ENCODE results near the gene IFI27L1.

The IFI27L1 gene

GRCh38 chr14:94132285-94132887 lies 51.3 kb downstream of the IFI27L1 start:
- no peak for DNase-seq (ENCODE audit: low read depth)

GRCh38 chr14:94135476-94135875 lies 54.4 kb downstream of the IFI27L1 start:
- no peak for DNase-seq (ENCODE audit: low read depth)

GRCh38 chr14:94136575-94137331 lies 55.6 kb downstream of the IFI27L1 start:
- DNase-seq (ENCODE audit: low read depth), result peak; percentile 73

GRCh38 chr14:94138251-94138650 lies 57.1 kb downstream of the IFI27L1 start:
- DNase-seq (ENCODE audit: low read depth), result no peak

GRCh38 chr14:94139006-94139405 lies 57.9 kb downstream of the IFI27L1 start:
- DNase-seq (ENCODE audit: low read depth), result no peak

- no peak for DNase-seq (ENCODE audit: low read depth)
These were observed 58.3 kb downstream of the IFI27L1 start for GRCh38 chr14:94139421-94139820.

- DNase-seq (ENCODE audit: low read depth), result no peak
These were observed 61.1 kb downstream of the IFI27L1 start for GRCh38 chr14:94142247-94142646.

GRCh38 chr14:94142836-94143235 lies 61.7 kb downstream of the IFI27L1 start:
- DNase-seq (ENCODE audit: low read depth), result no peak

GRCh38 chr14:94143239-94143638 lies 62.1 kb downstream of the IFI27L1 start:
- no peak for DNase-seq (ENCODE audit: low read depth)

GRCh38 chr14:94143711-94144110 lies 62.6 kb downstream of the IFI27L1 start:
- DNase-seq (ENCODE audit: low read depth), result no peak

- no peak for DNase-seq (ENCODE audit: low read depth)
These were observed 63.7 kb downstream of the IFI27L1 start for GRCh38 chr14:94144765-94145164.

GRCh38 chr14:94145902-94146527 lies 64.9 kb downstream of the IFI27L1 start:
- no peak for DNase-seq (ENCODE audit: low read depth)

All from stimulated activated CD8-positive, alpha-beta memory T cell treated with anti-CD3 and anti-CD28 coated beads, Interleukin-15, amount 100 ng/mL, for 24 hours (primary cell).